Astrocyte of the cerebellum (primary cell): ENCODE measurements around the gene ABCF2.

Experiments
- DNase-seq: peaks from one replicate; pipeline ENCODE4 v3.0.0-alpha.2; 2011; ENCODE audit warnings: low read depth
- H3K4me3 ChIP-seq: 2 replicates; pipeline ENCODE4 v1.5.1; 2011; ENCODE audit warnings: mild to moderate bottlenecking, low read depth, low read length, moderate library complexity
- CTCF ChIP-seq: IDR thresholded peaks from 2 replicates; pipeline ENCODE4 v1.5.1; 2012; ENCODE audit warnings: low read length, low read depth, moderate library complexity, mild to moderate bottlenecking; ENCODE audit errors: missing control alignments
- in situ Hi-C: cut with HindIII; loops from 2 replicates; pipeline ENCODE4 v1.10.0; 2017; ENCODE audit warnings: low sequenced_read_pairs

ABCF2 gene

GRCh38 chr7:151232091-151232916, 5.3 kb upstream of the ABCF2 start, which contains the start of gene CHPF2:
CHPF2 (plus strand) TSS chr7:151232483; CDS start chr7:151234012, 1,529 bp downstream.
- in situ Hi-C loops = no loop called here
- TF ChIP-seq CTCF = no peak
- DNase-seq = peak; percentile 57
- H3K4me3 ChIP-seq = peak within 1 kb of the TSS; percentile 97

DNA sequence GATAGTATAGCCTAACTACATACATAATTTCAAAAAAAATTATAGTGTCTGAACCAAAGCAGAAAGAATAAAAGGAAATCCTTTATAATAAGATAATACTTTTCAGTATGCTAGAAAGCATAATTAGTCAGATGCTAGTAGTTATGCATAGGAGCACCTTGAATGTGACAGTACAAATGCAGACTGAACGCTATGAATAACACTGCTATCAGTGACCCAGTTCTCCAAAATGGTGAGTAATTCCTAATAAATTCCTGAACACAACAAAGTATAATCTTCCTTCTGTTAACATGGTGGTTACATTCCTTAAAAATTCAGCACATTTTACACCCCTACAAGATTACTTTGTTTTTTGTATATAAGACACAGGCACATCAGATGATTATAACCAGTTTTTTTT, 4.1 kb upstream of the ABCF2 start:
- in situ Hi-C loops = no loop called here
- no peak overlapping the region for H3K4me3 ChIP-seq
- DNase-seq = no peak
- TF ChIP-seq CTCF = no peak

GRCh38 chr7:151229249-151229648, 2.2 kb upstream of the ABCF2 start:
- no peak for TF ChIP-seq CTCF
- H3K4me3 ChIP-seq = no peak overlapping the region
- in situ Hi-C loops = no loop called here
- no peak for DNase-seq

DNA sequence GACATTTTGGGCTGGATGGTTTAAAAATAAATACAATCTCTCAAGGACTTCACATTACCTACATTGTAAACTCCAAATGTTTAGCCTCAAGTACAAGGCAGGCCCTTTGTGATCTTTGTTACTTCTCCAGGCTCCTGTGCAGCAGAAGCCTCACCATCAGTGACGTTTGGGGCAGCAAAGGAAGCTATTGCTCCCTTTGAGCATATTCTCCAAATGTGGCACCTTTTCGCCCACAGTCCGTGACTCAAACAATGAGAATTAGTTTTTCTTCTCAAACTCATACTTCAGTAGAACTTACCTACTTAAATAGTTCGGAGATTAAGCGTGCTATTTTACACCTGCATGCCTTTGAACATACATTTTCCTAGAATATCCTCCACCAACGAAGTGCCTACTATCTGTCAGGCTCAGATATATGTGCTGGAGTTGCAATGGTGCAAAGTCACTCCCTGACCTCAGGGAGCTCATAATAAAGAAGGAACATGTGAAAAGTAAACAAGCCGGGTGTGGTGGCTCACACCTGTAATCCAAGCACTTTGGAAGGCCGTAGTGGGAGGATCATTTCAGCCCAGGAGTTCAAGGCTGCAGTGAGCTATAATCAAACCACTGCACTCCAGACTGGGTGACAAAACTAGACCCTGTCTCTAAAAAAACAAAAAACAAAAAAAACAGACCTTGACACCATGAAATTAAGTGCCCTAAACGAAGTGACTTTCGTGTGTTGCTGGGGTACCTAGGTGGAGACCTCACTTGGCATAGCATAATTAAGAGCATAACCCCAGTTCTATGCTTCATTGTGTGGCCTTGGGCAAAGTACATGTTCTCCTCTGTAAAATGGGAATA, 1.2 kb upstream of the ABCF2 start:
- in situ Hi-C loops = no loop called here
- H3K4me3 ChIP-seq = peak overlapping the region; percentile 84
- no peak for TF ChIP-seq CTCF
- DNase-seq = no peak

GRCh38 chr7:151226560-151226874, 488 bp downstream of the ABCF2 start:
- in situ Hi-C loops = no loop called here
- TF ChIP-seq CTCF = no peak
- DNase-seq = no peak
- peak overlapping the region; percentile 84 for H3K4me3 ChIP-seq

- in situ Hi-C loops = no loop called here
- no peak for TF ChIP-seq CTCF
- H3K4me3 ChIP-seq = peak overlapping the region; percentile 84
- DNase-seq = no peak
These were observed 976 bp downstream of the ABCF2 start for GRCh38 chr7:151225948-151226510.
